HG03354 (cell line): Measurements from ENCODE around the gene HPD.

Source experiments
- ATAC-seq: cut with Tn5 transposase; IDR thresholded peaks from one replicate; pipeline ENCODE4 v1.9.1; 2021; ENCODE audit warnings: mild to moderate bottlenecking; ENCODE audit not compliant: unreplicated experiment, poor library complexity, severe bottlenecking

HPD gene

GRCh38 chr12:121830588-121831265, 27.9 kb downstream of the HPD start:
- no peak for ATAC-seq

GRCh38 chr12:121830134-121830533, 28.5 kb downstream of the HPD start:
- ATAC-seq = no peak

- ATAC-seq = no peak
These were observed 29.3 kb downstream of the HPD start for GRCh38 chr12:121829250-121829918.

GRCh38 chr12:121828826-121829225, 29.8 kb downstream of the HPD start:
- no peak for ATAC-seq

- ATAC-seq = no peak
These were observed 30.4 kb downstream of the HPD start for GRCh38 chr12:121828306-121828705.

GRCh38 chr12:121827351-121828099, 31.1 kb downstream of the HPD start:
- ATAC-seq = no peak

- ATAC-seq = no peak
These were observed 32.1 kb downstream of the HPD start for GRCh38 chr12:121826318-121827150.

GRCh38 chr12:121825041-121825523, 33.6 kb downstream of the HPD start:
- no peak for ATAC-seq

- ATAC-seq = no peak
These were observed 34.9 kb downstream of the HPD start for GRCh38 chr12:121823727-121824115.

- ATAC-seq = no peak
These were observed 35.4 kb downstream of the HPD start for GRCh38 chr12:121823101-121823726.

- no peak for ATAC-seq
These were observed 36.1 kb downstream of the HPD start for GRCh38 chr12:121822393-121823100.

- no peak for ATAC-seq
These were observed 38.6 kb downstream of the HPD start for GRCh38 chr12:121820056-121820455.

- ATAC-seq = no peak
These were observed 39.3 kb downstream of the HPD start for GRCh38 chr12:121819212-121819949.

GRCh38 chr12:121817648-121818043, 41.0 kb downstream of the HPD start:
- ATAC-seq = no peak

GRCh38 chr12:121816925-121817647, 41.6 kb downstream of the HPD start:
- ATAC-seq = no peak

GRCh38 chr12:121815263-121815662, 43.4 kb downstream of the HPD start:
- ATAC-seq = no peak

- ATAC-seq = no peak
These were observed 44.1 kb downstream of the HPD start for GRCh38 chr12:121814429-121815119.
